CD4-positive, alpha-beta T cell treated with Interleukin-15 for 4 hours (primary cell): Measurements from ENCODE around the gene USP37.

Source experiments
- DNase-seq: peaks from one replicate; pipeline ENCODE4 v3.0.0-alpha.2; 2020; ENCODE audit warnings: low spot score

USP37 gene

GRCh38 chr2:218477247-218477646 lies 90.9 kb downstream of the USP37 start:
- no peak for DNase-seq

GRCh38 chr2:218476676-218477075 lies 91.5 kb downstream of the USP37 start:
- DNase-seq = no peak

- no peak for DNase-seq
Measured at GRCh38 chr2:218474527-218474926, 93.6 kb downstream of the USP37 start.

GRCh38 chr2:218472988-218473387 lies 95.2 kb downstream of the USP37 start:
- DNase-seq = no peak

GRCh38 chr2:218471982-218472381 lies 96.2 kb downstream of the USP37 start:
- DNase-seq = no peak

- DNase-seq = no peak
Measured at GRCh38 chr2:218471036-218471435, 97.1 kb downstream of the USP37 start.

- DNase-seq = no peak
Measured at GRCh38 chr2:218470448-218470847, 97.7 kb downstream of the USP37 start.

- peak; percentile 4 for DNase-seq
Measured at GRCh38 chr2:218465987-218466633, 102.0 kb downstream of the USP37 start.

GRCh38 chr2:218458598-218458997 lies 109.6 kb downstream of the USP37 start:
- DNase-seq = no peak

- no peak for DNase-seq
Measured at GRCh38 chr2:218456849-218457248, 111.3 kb downstream of the USP37 start.

- DNase-seq = no peak
Measured at GRCh38 chr2:218452079-218452478, 116.1 kb downstream of the USP37 start.

GRCh38 chr2:218448934-218449333 lies 119.2 kb downstream of the USP37 start:
- DNase-seq = no peak

GRCh38 chr2:218447072-218447471 lies 121.1 kb downstream of the USP37 start:
- DNase-seq = no peak

GRCh38 chr2:218446547-218446946 lies 121.6 kb downstream of the USP37 start:
- no peak for DNase-seq

GRCh38 chr2:218445602-218446001 lies 122.5 kb downstream of the USP37 start:
- no peak for DNase-seq

GRCh38 chr2:218444692-218445357 lies 123.3 kb downstream of the USP37 start:
- no peak for DNase-seq

- no peak for DNase-seq
Measured at GRCh38 chr2:218438596-218438995, 129.6 kb downstream of the USP37 start.

GRCh38 chr2:218437969-218438368 lies 130.2 kb downstream of the USP37 start:
- DNase-seq = no peak

- no peak for DNase-seq
Measured at GRCh38 chr2:218436992-218437391, 131.2 kb downstream of the USP37 start.

GRCh38 chr2:218435003-218435982 lies 132.9 kb downstream of the USP37 start:
- DNase-seq = no peak

GRCh38 chr2:218434456-218434855 lies 133.7 kb downstream of the USP37 start:
- no peak for DNase-seq

GRCh38 chr2:218432676-218433365 lies 135.3 kb downstream of the USP37 start:
- DNase-seq = no peak
